8988T (cell line): ENCODE results near the gene PITX2.

Experiments
- DNase-seq: peaks from one replicate; pipeline ENCODE4 v3.0.0; 2011

Gene PITX2

DNA sequence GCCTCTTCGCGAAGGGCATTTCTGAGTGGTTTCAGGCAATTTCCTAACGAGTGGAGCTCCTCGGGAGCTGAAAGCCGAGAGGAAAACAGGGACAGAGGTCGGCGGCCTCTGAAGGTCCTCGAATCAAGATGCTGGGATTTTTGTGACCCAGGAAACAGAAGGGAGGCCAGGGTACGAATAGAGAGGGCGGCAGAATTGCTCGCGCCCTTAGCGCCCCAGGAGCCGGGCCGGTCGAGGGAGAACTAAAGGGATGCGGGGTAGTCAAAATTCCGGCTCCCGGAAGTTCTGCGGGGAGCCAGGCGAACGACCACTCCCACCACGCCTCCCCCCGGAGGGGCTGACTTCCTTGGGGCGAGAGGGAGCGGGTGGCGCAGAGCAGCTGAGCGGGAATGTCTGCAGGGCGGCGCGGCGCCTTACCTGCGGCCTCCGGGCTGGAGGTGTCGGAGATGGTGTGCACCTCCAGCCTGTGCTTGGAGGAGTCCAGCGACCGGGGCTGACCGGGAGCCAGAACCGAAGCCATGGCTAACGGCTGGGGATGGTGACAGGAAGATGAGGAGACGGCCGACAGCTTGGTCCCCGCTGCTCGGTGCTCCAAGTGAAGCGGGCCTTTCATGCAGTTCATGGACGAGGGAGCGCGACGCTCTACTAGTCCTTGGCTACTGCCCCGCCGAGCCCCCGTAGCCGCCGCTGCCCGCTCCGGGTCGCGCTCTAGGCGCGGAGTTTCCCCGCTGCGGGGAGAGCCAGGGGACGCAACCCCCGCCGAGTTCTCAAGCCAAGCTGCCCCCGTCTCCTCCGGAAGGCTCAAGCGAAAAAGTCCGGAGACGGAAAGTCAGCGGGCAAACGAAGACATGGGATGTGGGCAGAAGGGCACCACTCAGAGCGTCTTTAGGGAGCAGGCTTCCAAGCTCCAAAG lies 782 bp downstream of the PITX2 start:
- no peak for DNase-seq

DNA sequence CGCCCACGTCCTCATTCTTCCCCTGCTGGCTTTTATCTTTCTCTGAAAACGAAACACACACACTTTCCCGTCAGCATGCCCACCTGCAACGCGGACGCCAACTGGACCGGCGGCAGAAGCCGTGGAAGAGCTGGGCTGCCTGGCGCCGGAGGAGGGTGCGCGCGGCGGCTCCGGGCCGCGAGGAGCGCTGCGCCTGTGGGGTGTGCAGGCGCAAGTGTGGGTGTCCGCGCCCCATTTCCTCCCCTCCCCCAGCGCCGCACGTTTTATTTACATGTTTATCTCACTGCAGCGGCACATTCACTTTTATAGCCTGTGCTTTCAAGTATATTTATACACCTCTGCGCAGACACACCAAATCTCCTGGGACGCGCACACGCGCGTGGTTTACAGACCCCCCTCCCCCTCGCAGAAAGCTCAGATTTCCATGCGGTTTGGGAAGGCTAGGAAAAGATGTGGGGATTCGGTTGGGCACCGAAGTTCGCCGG lies 1.5 kb downstream of the PITX2 start:
- no peak for DNase-seq

DNA sequence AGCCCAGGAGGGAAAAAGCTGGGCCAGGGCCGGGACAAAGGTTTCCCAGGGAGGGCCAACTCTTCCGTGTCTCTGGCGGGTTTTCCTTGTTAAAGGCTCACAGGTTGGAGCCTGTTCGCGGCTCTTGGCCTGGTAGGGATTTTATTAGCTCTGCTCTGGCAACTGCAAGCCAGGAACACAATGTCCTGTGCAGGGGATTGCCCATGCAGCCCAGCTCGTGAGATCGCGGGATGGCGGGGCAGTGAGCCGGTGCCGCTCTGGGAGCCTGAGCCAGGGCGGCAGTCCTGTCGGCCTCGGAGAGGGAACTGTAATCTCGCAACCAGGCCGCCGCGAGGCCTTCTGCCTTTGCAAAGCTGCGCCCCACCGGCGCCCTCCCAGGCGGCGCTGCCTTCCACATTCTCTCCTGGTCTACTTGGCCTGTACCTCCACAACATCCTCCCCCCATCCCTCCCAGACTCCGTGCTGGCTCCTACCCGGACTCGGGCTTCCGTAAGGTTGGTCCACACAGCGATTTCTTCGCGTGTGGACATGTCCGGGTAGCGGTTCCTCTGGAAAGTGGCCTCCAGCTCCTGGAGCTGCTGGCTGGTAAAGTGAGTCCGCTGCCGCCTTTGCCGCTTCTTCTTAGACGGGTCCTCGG lies 2.1 kb downstream of the PITX2 start:
- no peak for DNase-seq

- no peak for DNase-seq
Observed at GRCh38 chr4:110620322-110620690, 2.6 kb downstream of the PITX2 start.

DNA sequence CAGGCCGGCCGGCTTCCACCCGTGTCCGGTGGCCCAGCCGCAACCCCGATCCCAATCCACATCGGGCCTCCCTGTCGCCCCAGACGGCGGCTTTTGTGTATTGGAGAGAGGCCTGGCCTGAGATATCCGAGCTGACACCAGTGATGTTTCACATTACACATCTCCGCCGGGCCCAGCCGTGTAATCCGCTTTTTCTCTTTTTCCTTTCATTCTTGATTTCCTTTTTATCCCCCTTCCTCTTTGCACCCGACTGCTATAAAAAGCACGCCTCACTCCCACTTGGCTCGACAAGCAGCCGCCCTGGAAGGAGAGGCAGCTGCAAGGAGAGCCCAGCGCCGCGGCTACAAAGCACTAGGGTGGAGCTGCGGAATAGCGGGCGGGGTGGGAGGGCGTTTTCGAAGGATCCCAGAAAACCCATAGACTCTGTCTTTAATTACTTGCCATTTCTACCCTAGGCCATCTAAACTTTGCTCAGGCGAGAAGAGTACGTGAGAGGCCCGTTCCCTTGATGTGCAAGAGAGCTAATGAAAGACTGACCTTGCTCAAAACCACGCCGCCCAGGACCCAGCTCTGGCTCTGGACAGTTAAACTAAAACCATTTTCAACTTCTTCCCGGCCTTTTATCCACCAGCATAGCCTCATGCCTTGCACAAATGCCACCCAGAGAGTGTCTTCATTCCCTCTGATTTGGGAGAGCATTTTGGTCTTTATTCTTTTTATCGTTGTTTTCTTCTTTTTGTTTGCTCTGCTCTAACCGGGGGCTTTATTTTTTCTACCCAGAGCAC lies 3.2 kb downstream of the PITX2 start:
- DNase-seq, result no peak

GRCh38 chr4:110618581-110619462 lies 4.1 kb downstream of the PITX2 start:
- no peak for DNase-seq

- no peak for DNase-seq
Observed at GRCh38 chr4:110617646-110618580, 5.0 kb downstream of the PITX2 start.

- no peak for DNase-seq
Observed at GRCh38 chr4:110617075-110617640, 5.7 kb downstream of the PITX2 start.

- DNase-seq, result no peak
Observed at GRCh38 chr4:110616238-110617074, 6.4 kb downstream of the PITX2 start.

DNA sequence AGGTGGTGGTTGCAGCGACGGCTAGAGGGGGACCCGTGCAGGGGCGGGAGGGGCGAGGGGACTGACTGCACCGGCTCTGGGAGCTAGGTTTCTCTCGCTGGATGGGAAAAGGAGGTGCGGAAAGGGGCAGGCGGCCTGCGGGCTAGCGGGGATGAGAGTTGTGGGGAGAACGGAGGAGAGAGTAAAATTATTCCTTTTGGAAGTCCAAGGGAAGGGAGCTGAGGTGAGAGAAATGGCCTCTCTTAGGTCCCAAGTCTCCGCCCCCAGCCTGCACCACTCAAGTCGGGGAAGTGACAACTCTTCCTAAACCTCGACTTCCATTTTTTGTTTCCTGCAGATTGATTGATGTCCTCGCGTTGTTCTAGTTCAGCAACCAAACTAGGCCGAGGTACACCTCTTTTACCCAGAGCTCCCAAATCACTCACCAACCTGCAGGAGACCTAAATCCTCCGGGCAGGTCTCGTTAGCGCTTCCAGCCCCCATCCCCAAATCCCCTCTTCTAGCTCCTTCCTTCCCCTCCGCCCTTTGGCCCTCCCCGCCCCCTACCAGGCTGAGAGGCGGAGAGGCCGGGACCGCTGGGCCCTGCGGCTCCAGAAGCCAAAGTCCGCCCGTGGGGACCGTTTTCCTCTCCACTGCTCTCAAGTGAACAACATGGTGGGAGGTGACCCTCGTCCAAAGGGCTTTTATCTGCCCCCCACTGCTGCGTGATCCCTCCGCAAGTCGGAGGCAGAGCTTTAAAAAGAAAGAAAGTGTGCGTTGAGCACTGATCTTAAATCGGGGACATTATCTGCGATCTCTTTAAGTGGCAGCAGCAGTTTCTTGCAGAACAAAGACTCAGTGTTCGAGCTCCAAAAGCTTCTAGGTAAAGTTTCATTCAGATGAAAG lies 7.3 kb downstream of the PITX2 start:
- no peak for DNase-seq

DNA sequence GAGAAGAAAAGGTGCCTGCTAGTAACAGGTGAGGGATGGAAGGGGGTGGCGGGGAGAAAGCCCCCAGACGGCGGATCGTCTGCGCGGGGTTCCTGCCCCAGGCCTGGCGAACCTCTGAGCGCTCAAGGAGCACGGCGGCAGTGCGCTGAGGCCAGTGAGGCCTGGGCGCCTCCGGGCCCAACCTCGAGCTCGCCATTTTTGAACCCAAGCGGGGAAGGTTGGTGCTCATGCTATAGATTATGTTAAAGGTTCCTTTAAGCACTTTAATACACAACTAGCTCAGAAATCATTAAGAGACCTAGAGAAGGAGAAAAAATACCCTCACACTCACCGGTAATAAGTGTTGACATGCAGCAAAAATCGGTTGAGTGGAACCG lies 7.9 kb downstream of the PITX2 start:
- no peak for DNase-seq

DNA sequence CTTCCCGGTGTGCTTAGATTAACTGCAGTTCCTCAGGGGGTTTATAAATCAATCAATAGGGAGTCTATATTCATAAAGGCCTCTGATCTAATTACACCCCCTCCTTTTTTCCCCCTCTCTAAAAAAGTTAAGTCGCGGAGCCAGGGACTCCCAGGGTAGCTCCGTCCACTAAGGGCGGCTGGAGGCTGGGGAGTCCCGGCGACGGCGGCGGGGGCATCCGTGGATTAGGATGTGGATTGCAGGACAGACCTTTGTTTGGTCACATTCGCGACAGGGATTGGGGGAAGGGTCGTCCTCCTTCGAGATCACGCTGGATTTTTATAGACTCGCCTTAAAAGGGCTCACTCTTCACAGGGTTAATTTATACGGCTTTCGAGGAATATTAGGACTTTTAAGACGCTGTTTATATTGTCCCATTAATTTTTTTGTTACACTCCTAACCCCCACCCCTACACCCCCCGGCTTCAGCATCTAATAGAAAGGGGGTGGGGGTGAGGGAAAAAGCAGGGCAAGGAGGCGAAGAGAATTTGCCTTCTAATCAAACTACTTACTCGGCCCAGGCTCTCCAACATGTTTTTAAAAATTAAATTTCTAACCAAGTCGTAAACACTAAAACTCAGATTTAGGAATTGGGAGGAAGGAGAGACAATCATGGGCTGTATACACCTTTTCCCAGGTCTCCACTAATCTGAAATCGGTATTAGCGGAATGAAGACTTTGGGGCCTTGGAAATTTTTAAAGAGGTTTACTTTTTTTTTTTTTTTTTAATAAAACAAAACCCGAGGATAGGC lies 8.5 kb downstream of the PITX2 start:
- DNase-seq, result no peak

- DNase-seq, result no peak
Observed at GRCh38 chr4:110613745-110614144, 9.1 kb downstream of the PITX2 start.

DNA sequence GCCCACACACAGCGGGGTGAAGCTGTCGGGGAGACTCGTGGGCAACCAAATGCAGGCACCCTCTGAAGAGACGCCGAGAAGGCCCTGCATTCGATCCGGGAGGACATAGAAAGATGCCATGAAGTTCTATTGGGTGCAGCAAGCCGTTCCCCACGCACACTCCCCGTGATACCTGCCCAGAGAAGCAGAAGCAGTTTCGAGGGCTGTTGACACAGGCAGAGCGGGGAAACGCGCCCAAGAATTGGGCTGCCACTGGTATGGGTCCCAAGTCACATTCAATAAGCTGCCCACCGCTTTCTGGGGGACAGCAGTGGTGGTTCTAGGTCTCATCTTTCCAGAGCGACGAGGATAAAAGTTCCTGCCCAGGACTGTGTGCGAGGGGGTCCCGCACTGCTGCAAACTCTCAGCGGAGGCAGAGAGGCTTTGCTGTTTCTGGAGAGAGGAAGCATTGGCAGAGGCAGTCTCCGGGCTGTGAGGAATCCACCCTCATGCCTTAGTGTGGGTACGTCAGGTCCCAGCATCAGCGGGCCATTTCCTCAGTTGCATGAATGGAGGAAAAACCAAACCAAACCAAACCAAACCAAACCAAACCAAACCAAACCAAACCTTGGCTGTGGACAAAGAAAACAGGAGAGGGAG lies 10.1 kb downstream of the PITX2 start:
- no peak for DNase-seq

DNA sequence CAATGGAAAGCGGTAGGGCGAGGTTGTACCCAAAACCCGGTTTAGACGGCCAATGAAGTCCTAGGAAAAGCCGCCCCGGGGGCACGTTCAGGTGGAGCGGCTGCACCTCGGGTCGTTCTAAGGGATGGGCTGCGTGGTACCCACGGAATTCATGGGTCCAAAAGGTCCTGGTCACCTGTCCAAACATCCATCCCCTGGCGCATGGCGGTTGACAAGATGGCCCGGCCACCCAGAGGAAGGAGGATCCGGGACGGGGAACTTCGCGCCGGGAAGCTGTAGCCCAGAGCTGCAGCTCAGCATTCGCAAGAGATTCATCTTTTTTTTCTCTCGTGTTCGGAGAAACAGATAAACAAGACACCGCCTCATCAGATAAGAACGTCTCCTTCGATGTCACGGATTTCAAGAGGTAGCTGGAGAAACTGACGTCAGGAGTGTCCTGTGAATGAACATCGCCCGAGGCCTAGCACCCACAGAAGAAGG lies 10.9 kb downstream of the PITX2 start:
- no peak for DNase-seq

DNA sequence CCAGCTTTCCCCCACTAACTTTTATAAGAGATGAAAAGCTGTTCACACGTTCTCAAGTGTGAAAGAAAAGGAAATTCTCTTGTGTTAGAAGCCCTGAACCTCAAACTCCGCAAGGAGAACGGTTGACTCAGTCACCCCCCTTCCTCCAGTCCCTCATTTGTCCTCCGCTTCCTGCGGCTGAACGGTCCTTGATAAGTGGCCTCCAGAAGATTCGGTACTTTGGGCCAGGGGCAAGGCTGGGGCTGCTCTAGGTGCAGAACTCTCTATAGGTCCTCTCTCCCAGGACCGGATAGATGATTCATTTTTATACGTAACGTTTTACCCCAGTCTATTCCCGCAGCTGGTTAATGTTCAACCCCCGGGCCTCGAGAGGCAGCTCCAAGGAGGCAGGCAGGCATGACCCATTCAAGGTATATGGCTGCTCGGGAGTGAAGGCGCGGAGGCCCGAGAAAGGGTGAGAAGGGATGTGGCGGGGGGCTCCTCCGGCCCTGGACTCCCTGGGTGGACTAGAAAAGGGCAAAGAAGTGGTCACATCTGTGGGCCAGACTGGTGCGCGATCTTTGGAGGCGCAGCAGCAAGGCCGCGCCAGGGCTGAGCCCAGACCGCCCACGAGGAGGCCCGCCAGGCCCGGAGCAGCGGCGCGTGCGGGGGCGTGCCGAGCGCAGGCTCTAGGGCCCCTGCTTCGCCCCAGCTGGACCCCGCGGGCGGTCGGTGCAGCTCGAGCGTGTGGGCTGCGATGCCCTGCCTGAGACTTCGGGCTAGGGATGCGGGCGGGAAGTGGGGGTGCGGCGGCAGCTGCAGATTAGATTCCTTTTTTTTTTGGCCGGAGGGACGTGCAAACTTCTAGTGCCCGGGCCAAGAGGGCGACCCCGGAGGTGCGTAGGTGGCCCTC lies 11.7 kb downstream of the PITX2 start:
- DNase-seq, result no peak

DNA sequence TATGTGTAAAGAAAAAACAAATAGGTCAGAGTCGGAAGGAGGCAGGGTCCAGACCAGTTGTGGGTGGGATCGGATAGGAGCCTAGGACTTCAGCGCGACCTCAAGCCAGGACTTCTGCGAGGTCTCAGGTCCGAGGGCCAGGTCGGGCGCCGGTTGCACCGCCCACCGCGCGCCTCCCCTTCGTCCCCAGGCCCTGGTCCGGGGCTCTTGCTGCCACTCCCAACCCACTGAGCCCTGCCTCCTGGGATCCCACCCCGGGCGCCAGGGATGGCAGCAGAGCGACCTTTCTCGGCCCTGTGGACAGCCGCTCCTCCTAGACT lies 12.3 kb downstream of the PITX2 start:
- no peak for DNase-seq
